H1 (cell line): ENCODE results near the gene MAML3. TPM values are rescaled to one million over a fixed set of nuclear protein-coding genes. Genes with fewer than 3 reads are reported as not detected.

Experiments used
- CTCF ChIA-PET: fragments of 300-600 bp; sonication (Branson Sonifier 250); formaldehyde crosslinking; loops from one replicate; lab custom pipeline; 2021; ENCODE audit not compliant: partially characterized antibody; lab: Charles Lee
- POLR2A ChIA-PET: fragments of 300-600 bp; sonication (Branson Sonifier 250); formaldehyde crosslinking; loops from one replicate; lab custom pipeline; 2021; ENCODE audit warnings: inconsistent platforms; ENCODE audit not compliant: partially characterized antibody; lab: Charles Lee
- DNase-seq, 2 experiments: peaks; one replicate each; pipeline versions ENCODE4 v3.0.0 to v3.0.0-alpha.2; 2010 to 2022; ENCODE audit warnings: low spot score in 2 of 2, low read depth in 1 of 2, mixed read lengths in 1 of 2
- FAIRE-seq: peaks from 2 replicates; lab custom pipeline; 2011; peaks lifted over from hg19 to GRCh38; lab: Jason Lieb, UNC
- H2AFZ ChIP-seq: 2 replicates; pipeline ENCODE4 v1.8.1; 2012; ENCODE audit warnings: low read length, inconsistent platforms
- H2AK5ac ChIP-seq: 2 replicates; pipeline ENCODE4 v1.6.1; 2013; ENCODE audit warnings: low read depth, low read length
- H2BK120ac ChIP-seq: replicated peaks from 2 replicates; pipeline ENCODE3; 2013; ENCODE audit warnings: low read depth, low read length, inconsistent platforms
- H2BK12ac ChIP-seq: 2 replicates; pipeline ENCODE4 v1.6.1; 2013; ENCODE audit warnings: low read depth, low read length
- H2BK15ac ChIP-seq: 2 replicates; pipeline ENCODE4 v1.6.1; 2013; ENCODE audit warnings: low read length
- H2BK20ac ChIP-seq: 2 replicates; pipeline ENCODE4 v1.6.1; 2013; ENCODE audit warnings: low read length
- H2BK5ac ChIP-seq: 2 replicates; pipeline ENCODE4 v1.6.1; 2013; ENCODE audit warnings: low read depth, low read length
- H3K14ac ChIP-seq: 2 replicates; pipeline ENCODE4 v1.6.1; 2013; ENCODE audit warnings: inconsistent platforms; ENCODE audit not compliant: insufficient read length
- H3K18ac ChIP-seq: 2 replicates; pipeline ENCODE4 v1.6.1; 2013; ENCODE audit warnings: low read length; ENCODE audit errors: extremely low read depth
- H3K23ac ChIP-seq: 2 replicates; pipeline ENCODE4 v1.6.1; 2013; ENCODE audit warnings: inconsistent platforms; ENCODE audit not compliant: insufficient read length
- H3K23me2 ChIP-seq: 2 replicates; pipeline ENCODE4 v1.6.1; 2013; ENCODE audit warnings: low read depth, low read length
- H3K27ac ChIP-seq: 2 replicates; pipeline ENCODE4 v1.6.1; 2011; ENCODE audit warnings: low read depth, low read length, inconsistent platforms
- H3K27me3 ChIP-seq, 4 experiments: replicated peaks in 1 of 4; 1 replicate in 1 of 4; 2 replicates in 3 of 4; pipeline versions ENCODE4 v1.6.1 to v1.8.1; 2011 to 2013; ENCODE audit warnings: low read length in 3 of 4, mild to moderate bottlenecking in 3 of 4, inconsistent platforms in 2 of 4, mixed read lengths in 2 of 4, moderate library complexity in 1 of 4; ENCODE audit not compliant: control insufficient read depth in 3 of 4, insufficient read depth in 3 of 4; ENCODE audit errors: extremely low read depth in 1 of 4
- H3K36me3 ChIP-seq, 4 experiments: 2 replicates each; pipeline versions ENCODE4 v1.6.1 to v1.8.1; 2011 to 2013; ENCODE audit warnings: mild to moderate bottlenecking in 4 of 4, low read length in 3 of 4, moderate library complexity in 2 of 4, control low read depth in 1 of 4, inconsistent platforms in 1 of 4; ENCODE audit not compliant: insufficient read depth in 4 of 4, control insufficient read depth in 2 of 4
- H3K4ac ChIP-seq: replicated peaks from 2 replicates; pipeline ENCODE3; 2013; ENCODE audit warnings: low read length, low read depth, mixed read lengths, inconsistent platforms; ENCODE audit not compliant: insufficient read length
- H3K4me1 ChIP-seq, 4 experiments: replicated peaks in 1 of 4; 1 replicate in 1 of 4; 2 replicates in 3 of 4; pipeline versions ENCODE4 v1.6.1 to v1.8.1; 2011 to 2013; ENCODE audit warnings: low read length in 3 of 4, inconsistent platforms in 2 of 4, mixed read lengths in 1 of 4; ENCODE audit not compliant: insufficient read depth in 4 of 4, control insufficient read depth in 3 of 4
- H3K4me2 ChIP-seq, 2 experiments: 2 replicates each; pipeline versions ENCODE4 v1.6.1 to v1.8.1; 2011 to 2013; ENCODE audit warnings: low read depth in 2 of 2, low read length in 2 of 2, control low read depth in 1 of 2, inconsistent platforms in 1 of 2, mild to moderate bottlenecking in 1 of 2; ENCODE audit not compliant: insufficient read depth in 1 of 2
- H3K4me3 ChIP-seq, 4 experiments: fragments of 200-600, 300-600 bp in 1 of 4; sonication (generic), shearing (Covaris generic), sonication (Bioruptor Twin) in 1 of 4; 2 replicates each; pipeline versions ENCODE4 v1.5.1 to v1.8.1; 2011 to 2016; ENCODE audit warnings: low read length in 4 of 4, low read depth in 3 of 4, control low read depth in 2 of 4, inconsistent platforms in 2 of 4, mild to moderate bottlenecking in 2 of 4, mixed read lengths in 1 of 4, moderate library complexity in 1 of 4; ENCODE audit not compliant: insufficient read depth in 2 of 4; ENCODE audit errors: extremely low read depth in 1 of 4
- H3K56ac ChIP-seq: replicated peaks from 2 replicates; pipeline ENCODE3; 2013; ENCODE audit warnings: low read depth, mild to moderate bottlenecking, mixed read lengths, low read length, inconsistent platforms; ENCODE audit not compliant: insufficient read length
- H3K79me1 ChIP-seq: 2 replicates; pipeline ENCODE4 v1.6.1; 2013; ENCODE audit warnings: low read depth, low read length, control low read depth
- H3K79me2 ChIP-seq, 2 experiments: 2 replicates each; pipeline versions ENCODE4 v1.6.1 to v1.8.1; 2012 to 2013; ENCODE audit warnings: low read length in 2 of 2, mild to moderate bottlenecking in 2 of 2, inconsistent platforms in 1 of 2; ENCODE audit not compliant: insufficient read depth in 2 of 2, control insufficient read depth in 1 of 2
- H3K9ac ChIP-seq, 4 experiments: replicated peaks in 1 of 4; 1 replicate in 1 of 4; 2 replicates in 3 of 4; pipeline versions ENCODE4 v1.6.1 to v1.8.1; 2011 to 2013; ENCODE audit warnings: low read depth in 3 of 4, low read length in 3 of 4, control low read depth in 2 of 4, mild to moderate bottlenecking in 2 of 4, moderate library complexity in 2 of 4, inconsistent platforms in 1 of 4; ENCODE audit errors: extremely low read depth in 1 of 4
- H3K9me3 ChIP-seq, 2 experiments: 2 replicates each; pipeline versions ENCODE4 v1.6.1 to v1.8.1; 2012 to 2013; ENCODE audit warnings: mild to moderate bottlenecking in 2 of 2, moderate library complexity in 2 of 2, control low read depth in 1 of 2, inconsistent platforms in 1 of 2, low read depth in 1 of 2, low read length in 1 of 2, mixed read lengths in 1 of 2; ENCODE audit not compliant: insufficient read depth in 2 of 2
- H4K20me1 ChIP-seq, 2 experiments: replicated peaks in 1 of 2; 2 replicates each; pipeline versions ENCODE3 to v1.8.1; 2011 to 2013; ENCODE audit warnings: inconsistent platforms in 2 of 2, low read length in 2 of 2, mild to moderate bottlenecking in 1 of 2; ENCODE audit not compliant: insufficient read depth in 2 of 2, control insufficient read depth in 1 of 2
- H4K5ac ChIP-seq: 2 replicates; pipeline ENCODE4 v1.6.1; 2013; ENCODE audit warnings: low read length, low read depth, mixed read lengths, inconsistent platforms; ENCODE audit not compliant: insufficient read length
- H4K8ac ChIP-seq: 2 replicates; pipeline ENCODE4 v1.8.0; 2013; ENCODE audit warnings: mild to moderate bottlenecking, moderate library complexity, low read length, inconsistent platforms; ENCODE audit not compliant: insufficient read depth; ENCODE audit errors: extremely low read depth
- H4K91ac ChIP-seq: replicated peaks from 2 replicates; pipeline ENCODE3; 2013; ENCODE audit warnings: low read length, mixed read lengths, inconsistent platforms; ENCODE audit not compliant: insufficient read length
- SRF ChIP-seq: IDR thresholded peaks from 2 replicates; pipeline ENCODE4 v1.6.1; 2011; ENCODE audit warnings: mild to moderate bottlenecking, low read depth, low read length, moderate library complexity
- WGBS, 2 experiments: shearing (Covaris generic) in 1 of 2; methylation state at CpG; one replicate each; pipeline versions ENCODE4 v1.1.6 to v1.1.7; 2013 to 2015; ENCODE audit warnings: low lambda C conversion rate in 2 of 2, mixed read lengths in 2 of 2, inconsistent platforms in 1 of 2, low coverage in 1 of 2, missing lambda C conversion rate in 1 of 2; ENCODE audit not compliant: insufficient replicate concordance in 2 of 2, insufficient coverage in 1 of 2, insufficient read length in 1 of 2; ENCODE audit errors: extremely low coverage in 1 of 2, missing lambda C conversion rate in 1 of 2; 5-methylcytosine and 5-hydroxymethylcytosine counted together
- polyA plus RNA-seq, 7 experiments: library from polyadenylated mRNA; depleted of rRNA in 3 of 7; stranded (reverse) in 5 of 7; unstranded in 2 of 7; fragments of >200 nt in 5 of 7; fragments of 200-250 nt in 2 of 7; gene quantifications; 1 replicate in 5 of 7; 2 replicates in 1 of 7; 4 replicates in 1 of 7; pipeline versions ENCODE4 v1.2.1 to v1.2.3, GENCODE V29; 2011 to 2013; ENCODE audit warnings: missing spikeins in 2 of 7, mixed read lengths in 2 of 7
- total RNA-seq: library from RNA; stranded (reverse); fragmentation: NEBNext Ultra II Directional; extraction: Animal tissue kit (Norgen Biotek cat#: 25700); gene quantifications from 2 replicates; pipeline ENCODE4 v1.2.1, GENCODE V29; 2021

The MAML3 gene
- total and polyA plus RNA-seq, 2 of the 8 experiments (the other 6 are each of a cell fraction or from before 2014, with no cell fraction given) = 2.1 to 5.7 TPM

- Histone ChIP-seq H3K56ac (no peak overlapping the region), H3K4me1 (no peaks in the 10 kb centered on the region), H4K20me1 (peaks cover 2 to 4% of the 10 kb centered on the region in 2 experiments), H3K9ac (no peak overlapping the region), H4K5ac (no peak overlapping the region), H3K79me1 (no peaks in the 10 kb centered on the region), H2BK5ac (no peak overlapping the region), H3K27me3 (peaks cover 34 to 63% (median 55%) of the 10 kb centered on the region in 4 experiments), H3K23me2 (no peaks in the 10 kb centered on the region), H3K23ac (no peak overlapping the region), H2AK5ac (no peak overlapping the region), H3K14ac (no peak overlapping the region), H2BK20ac (no peak overlapping the region), H3K36me3 (no peaks in the 10 kb centered on the region), H3K79me2 (no peaks in the 10 kb centered on the region), H2BK12ac (no peak overlapping the region), H2BK15ac (no peak overlapping the region), H3K9me3 (no peaks in the 10 kb centered on the region), H3K27ac (no peak overlapping the region), H3K18ac (no peak overlapping the region), H3K4me3 (no peak overlapping the region), H4K8ac (no peak overlapping the region), H3K4me2 (no peak overlapping the region), H2BK120ac (no peak overlapping the region), H4K91ac (no peak overlapping the region), H2AFZ (no peak overlapping the region), H3K4ac (no peak overlapping the region)
- CTCF ChIA-PET = interaction anchor here (0.6 to 1.3 kb wide), 3 partner anchors 9 to 48 kb away, joined by 3 read pairs; no protein-coding TSS in a partner anchor
- POLR2A ChIA-PET = no interaction called here
- no peak for FAIRE-seq
- DNase-seq = no peak
- WGBS, 2 experiments = 79% methylated on average over 7 of the region's 7 CpGs; no CpG with 5 or more reads in 1 of the 2 experiments
- TF ChIP-seq SRF = no peak
Measured at GRCh38 chr4:139969635-139970266, 184.2 kb downstream of the MAML3 start.
